HG02610 (cell line): Measurements from ENCODE around the gene MRPS23.
"Not testable (repeated sequence)": the region's sequence is repeated elsewhere in the genome, so short reads cannot be mapped to it uniquely, and the experiment has no call there.

Experiments used
- ATAC-seq: cut with Tn5 transposase; IDR thresholded peaks from one replicate; pipeline ENCODE4 v1.9.1; 2021; ENCODE audit warnings: mild to moderate bottlenecking, moderate library complexity; ENCODE audit not compliant: unreplicated experiment

The MRPS23 gene

DNA sequence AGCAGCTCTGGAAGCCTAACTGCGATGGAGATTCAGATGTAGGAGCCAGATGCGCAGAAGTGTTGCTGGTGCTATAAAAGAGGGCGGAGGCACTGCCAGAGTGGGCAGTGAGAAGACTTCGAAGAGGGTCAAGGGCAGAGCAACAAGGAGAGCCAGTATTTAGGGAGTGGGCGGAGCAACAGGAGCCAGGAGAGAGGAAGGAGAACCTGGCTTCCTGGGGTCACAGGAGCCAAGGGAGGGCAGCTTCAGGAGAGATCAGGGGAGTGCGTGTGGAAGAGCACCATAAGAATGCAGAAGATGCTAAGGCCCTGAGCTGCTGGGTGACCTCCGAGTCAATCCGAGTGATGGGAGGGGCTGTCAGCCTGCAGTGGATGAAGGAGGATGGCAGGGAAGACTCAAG, 14.4 kb upstream of the MRPS23 start:
- ATAC-seq = no peak

DNA sequence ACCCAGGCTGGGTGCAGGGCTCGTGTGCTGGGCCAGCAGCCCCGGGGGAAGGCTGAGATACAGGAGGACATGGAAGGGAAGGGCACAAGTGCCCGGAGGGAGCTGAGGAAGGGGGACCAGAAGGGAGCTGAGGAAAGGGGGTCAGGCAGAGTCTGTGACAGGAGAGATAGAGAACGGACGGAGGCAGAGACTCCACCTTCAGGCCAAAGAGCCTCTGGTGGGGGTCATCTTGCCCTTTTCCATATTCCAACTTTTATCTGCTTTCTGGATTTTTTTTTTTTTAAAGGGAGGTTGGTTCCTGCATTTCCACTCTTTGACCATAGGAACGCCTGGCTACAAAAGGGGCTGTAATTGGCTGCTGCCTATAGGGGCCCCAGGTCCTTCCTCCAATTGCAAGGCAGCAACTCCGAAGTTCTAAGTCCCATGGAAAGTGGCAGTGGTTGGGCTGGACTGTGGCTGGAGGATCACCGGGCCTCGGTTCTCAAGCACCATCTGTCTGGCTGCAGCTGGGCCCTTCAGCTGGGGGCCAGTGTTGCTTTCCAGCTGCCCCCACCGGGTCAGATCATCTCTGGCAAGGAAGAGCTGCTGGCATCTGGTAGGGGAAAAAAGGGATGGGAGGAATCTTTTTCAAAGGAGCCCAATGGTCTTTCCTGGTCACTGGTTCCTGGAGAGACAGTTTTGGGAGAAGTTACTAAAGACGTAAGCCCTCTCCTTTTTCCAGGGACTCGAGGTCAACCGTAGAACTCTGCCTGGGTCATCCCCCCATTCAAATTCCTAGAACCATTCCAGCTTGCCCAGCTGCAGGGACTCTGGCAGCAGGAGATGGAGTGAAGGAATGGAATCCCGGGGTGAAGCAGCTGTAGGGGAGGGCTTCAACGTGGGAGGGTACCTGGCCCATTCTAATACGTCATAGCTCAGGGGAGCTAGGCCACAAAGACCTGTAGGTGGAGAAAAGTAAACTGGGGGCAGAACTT, 13.1 kb upstream of the MRPS23 start:
- ATAC-seq = no peak

DNA sequence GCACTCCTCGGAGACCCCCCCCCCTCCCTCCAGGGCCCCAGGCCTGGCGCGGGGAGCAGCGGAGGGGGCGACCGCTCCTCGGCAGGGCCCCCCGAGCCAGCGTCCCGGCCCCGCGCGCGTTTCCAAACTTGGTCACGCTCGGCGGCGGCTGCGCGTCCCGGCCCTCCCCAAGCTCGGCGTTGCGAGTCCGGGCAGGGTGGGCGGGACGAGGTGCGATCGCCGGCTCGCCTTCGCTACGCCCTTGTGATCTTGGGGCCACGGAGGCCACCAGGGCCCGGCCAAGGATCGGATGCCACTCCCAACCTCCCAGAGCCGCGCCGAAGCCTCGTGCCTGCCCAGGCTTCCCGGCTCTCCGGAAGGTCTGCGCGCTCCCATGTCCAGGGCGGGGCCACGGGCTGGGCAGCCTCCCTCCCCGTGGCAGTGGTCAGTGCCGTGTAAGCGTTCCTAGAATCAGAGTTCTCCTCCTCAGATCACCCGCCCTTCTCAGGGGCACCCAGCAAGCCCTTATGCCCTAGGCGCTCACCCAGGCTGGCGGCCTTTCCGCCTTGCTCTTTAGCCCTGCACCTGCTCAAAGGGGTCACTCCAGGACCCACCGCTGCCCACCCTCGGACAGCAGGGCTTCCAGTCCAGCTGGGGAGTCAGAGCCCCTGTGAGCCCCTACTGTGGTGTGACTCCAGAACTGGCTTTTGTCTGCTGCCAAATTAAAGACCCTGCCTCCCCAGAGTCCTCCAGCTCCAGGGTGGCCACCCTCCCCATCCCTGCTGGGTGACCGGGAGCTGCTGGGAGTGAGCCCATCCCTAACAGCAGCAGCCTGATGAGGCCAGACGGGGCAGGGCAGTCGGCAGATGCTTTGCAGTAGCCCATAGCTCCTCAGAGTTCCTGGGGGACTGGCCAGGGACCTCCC, 12.2 kb upstream of the MRPS23 start:
- no peak for ATAC-seq

DNA sequence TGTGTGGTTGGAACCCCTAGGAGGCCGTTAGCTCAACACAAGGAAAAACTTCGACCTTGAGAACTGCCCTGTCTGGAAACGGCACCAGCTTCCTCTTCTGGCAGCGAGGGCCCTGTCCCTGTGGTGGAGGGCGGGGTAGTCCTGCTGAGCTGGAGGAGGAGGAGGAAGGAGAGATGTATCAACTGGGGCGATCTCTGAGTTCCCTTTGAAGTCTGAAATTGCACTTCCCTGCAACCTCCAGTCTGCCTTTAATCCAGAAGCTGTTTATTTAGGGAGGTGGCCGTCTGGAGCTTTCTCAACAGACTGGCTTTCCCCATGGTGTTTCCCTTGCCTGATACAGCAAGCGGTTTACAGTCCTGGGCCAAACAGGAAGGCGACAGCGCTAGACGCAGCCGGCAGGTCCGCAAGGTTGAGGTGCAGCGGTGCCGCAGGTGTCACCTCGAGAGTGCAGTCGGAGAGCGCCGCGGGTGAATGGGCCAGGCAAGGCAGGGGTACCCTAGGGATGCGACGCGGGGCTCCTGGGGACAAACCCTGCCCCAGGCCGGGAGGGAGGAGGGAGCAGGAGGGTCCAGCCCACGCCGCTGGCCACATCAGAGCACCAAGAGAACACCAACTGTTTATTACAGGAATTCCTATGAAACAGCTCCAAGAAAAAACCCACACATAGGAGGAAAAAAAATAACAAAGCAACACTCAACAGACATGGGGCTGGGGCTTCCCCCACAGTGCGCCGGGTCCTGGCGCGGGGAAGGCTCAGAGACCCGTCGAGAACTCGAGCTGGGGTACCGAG, 11.4 kb upstream of the MRPS23 start:
- no peak for ATAC-seq

DNA sequence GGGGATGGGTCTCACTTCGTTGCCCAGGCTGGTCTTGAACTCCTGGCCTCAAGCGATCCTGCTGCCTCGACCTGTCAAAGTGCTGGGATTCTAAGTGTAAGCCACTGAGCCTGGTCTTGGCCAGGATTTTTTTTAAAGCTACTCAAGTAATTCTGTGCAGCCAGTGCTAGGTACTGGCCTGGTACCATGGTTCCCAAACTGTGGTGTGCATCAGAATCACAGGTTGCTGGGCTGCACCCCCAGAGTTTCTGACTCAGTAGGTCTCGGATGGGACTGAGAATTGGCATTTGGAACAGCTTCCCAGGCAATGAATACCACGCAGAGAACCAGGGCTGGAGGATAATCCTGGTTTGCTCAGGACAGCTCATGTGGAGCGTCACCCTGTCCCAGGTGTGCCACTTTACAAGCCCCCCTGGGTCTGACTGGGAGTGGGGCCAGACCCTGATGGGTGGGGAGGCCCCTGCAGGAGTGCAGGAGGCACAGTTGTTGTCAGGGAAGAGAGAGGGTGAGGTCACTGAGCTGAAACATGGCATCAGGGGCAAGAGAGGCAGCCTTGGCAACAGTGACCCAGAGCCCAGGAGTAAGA, 10.7 kb upstream of the MRPS23 start:
- no peak for ATAC-seq

DNA sequence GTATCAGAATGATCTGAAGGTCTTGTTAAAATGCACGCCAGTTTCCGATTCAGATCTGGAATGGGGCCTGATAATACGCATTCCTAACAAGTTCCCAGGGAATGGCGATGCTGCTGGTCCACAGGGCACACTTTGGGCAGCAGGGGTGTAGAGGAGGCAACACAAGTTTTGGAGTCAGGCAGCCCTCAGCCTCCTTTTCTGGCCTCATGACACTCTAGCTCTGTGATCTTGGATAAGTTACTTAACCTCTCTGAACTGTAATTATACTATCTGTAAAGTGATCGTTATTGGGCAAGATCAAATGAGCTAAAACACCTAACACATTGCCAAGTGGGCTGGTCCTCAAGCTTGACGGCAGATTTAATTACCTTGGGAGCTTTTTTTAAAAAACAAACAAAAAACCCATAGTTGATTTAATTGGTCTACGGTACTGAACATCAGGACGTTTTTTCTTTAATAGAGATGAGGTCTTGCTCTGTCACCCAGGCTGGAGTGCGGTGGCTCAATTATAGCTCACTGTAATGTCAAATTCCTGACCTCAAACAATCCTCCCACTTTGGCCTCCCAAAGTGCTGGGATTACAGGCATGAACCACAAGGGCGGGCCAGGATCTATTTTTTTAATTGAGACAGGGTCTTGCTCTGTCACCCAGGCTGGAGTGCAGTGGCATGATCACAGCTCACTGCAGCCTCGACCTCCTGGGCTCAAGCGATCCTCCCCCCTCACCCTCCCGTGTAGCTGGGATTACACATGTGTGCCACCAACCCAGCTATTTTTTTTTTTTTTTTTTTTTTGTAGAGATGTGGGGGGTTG, 10.0 kb upstream of the MRPS23 start:
- ATAC-seq = no peak

DNA sequence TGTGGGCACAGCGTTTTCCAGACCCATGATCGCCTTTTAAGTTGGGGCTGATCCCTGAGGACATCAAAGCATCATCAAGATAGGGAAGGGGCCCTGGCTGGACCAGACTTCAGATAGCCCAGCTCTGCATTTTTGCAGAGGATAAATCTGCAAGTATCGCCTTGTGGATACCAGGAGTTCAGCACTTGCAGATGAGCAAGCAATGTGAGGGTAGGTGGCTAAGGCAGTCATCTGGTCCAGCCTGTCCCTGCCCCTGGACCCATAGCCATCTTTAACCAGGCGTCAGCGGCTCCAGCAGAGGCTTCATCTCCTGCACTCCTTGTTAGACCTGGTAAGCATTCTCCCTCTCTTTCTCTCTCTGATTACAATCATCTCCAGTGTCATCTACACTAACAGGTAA, 9.0 kb upstream of the MRPS23 start:
- ATAC-seq = no peak

DNA sequence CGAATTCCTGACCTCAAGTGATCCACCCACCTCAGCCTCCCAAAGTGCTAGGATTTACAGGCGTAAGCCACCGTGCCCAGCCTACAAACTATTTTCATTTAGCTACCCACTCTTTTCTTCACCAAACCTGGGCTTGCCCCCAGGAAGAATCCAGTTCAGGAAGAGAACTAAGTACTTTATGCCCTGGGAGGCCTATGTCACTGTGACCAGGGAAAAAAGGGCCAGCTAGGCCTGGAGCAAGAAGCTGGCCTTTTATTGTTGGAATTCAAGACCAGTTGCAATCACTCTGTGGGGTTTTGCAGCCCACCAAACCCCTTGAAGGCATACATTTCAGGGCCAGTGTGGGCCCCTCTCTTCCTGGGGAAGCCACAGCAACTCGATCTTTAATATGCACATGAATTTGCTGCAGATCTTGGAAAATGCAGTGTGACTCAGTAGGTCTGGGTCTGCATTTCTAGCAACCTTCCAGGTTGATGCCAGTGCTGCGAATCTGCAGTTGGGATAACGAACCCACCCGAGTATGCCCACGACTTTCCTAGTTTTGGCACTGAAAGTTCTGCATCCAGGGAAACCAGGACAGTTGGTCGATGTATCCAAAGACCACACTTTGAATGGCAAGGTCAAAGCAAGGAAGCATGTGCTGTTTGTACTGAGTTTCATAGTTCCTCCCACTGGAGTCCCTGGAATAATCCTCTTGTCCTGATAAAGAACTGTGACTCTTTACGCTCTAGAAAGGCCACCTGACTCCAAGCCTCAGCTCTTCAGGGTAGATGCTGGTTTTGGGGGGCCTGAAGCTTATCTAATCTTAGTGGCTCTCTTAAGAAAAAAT, 7.2 kb upstream of the MRPS23 start:
- no peak for ATAC-seq

DNA sequence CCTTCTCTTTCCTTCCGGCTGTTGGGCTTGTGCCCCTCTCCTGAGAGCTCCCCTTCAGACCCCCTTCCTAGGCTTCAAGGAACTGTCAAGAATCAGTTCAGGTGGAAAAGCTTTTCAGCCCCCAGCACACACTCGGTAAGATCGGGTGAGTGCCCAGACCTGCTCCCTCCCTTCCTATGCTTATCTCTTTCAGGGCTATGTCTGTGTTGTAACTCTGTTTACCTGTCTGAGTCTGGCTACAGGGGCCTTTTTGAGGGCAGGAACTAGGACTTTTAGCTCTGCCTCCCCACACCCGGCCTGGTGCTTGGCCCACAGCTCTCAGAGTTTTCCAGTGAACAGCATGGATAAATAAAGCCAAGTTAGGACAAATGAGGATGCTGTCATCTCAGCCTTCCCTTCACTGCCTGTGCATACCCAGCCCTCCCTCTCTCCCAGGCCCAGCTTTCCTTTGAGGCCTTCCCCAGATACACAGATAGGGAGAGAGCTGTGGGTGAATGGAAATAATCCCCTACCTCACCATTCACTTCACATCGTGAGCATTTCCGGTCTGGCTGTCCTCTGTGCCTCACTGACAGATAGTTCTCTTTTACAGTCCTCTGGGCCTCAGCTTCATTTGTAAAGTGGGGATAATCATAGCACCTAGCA, 5.7 kb upstream of the MRPS23 start:
- ATAC-seq = no peak

DNA sequence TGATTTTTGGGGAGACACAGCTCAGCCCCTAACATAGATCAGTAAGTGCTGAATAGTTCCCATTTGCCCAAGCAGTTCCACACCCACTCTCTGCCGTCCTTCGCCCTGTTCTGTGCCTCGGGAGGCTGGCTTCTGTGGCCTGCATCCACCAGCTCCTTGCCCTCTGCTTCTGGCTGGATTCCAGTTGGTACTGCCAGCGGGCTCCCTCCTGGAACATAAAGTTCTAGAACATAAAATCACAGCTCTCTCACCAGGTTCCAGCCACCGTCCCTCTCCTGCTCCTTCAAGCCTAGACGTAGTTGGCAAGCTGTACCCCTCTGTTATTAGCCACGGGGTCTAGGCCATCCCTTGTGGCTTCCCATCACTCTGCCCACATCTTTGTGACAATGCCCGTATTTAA, 3.9 kb upstream of the MRPS23 start:
- no peak for ATAC-seq

DNA sequence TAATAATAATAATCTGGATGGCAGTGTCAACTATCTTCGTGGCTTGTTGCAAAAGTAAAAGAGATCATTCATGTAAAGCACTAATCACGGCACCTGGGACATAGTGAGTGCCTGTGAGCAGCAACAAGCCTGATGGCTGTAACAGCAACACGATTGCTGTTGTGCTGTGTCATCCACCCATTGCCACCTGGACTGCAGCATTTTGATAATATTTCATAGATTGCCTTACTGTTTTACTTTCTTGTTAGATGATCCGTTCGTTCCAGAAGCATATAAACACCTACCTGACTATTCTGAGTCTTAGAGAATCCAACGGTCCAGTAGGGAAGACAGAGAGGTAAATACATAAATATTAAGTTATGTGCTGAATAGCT, 3.1 kb upstream of the MRPS23 start:
- no peak for ATAC-seq

DNA sequence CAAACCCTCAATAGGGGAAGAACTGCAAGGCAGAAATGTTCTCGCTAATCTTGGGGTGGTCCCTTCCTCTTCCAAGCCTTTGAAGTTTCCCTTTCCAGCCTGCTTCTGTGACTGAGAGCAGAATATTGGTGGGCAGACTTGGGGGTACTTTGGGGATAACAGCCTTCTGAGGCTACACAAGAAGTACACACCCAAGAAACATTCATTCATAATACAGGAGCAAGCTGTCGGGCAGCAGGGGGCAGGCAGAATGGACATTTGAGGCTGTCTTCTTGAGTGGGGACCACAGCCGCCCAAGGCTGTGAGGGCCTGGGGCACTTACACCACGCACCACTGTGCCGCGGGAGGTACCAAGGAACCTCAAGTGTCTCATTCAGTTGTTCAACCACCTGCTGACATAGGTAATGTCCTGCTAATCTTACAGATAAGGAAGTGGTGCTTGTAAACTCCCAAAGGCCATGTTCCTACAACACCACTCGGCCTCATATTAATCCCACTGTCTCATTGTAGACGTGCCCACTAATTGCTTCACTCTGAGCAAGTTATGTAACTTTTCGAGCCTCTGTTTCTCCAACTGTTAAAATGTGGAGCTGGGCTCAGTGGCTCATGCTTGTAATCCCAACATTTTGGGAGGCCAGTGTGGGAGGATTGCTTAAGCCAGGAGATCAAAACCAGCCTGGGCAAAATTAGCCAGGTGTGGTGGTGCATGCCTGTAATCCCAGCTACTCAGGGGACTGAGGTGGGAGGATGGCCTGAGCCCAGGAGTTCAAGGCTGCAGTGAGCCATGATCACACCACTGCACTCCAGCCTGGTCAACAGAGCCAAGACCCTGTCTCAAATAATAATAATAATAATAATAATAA, 2.5 kb upstream of the MRPS23 start:
- ATAC-seq = no peak

DNA sequence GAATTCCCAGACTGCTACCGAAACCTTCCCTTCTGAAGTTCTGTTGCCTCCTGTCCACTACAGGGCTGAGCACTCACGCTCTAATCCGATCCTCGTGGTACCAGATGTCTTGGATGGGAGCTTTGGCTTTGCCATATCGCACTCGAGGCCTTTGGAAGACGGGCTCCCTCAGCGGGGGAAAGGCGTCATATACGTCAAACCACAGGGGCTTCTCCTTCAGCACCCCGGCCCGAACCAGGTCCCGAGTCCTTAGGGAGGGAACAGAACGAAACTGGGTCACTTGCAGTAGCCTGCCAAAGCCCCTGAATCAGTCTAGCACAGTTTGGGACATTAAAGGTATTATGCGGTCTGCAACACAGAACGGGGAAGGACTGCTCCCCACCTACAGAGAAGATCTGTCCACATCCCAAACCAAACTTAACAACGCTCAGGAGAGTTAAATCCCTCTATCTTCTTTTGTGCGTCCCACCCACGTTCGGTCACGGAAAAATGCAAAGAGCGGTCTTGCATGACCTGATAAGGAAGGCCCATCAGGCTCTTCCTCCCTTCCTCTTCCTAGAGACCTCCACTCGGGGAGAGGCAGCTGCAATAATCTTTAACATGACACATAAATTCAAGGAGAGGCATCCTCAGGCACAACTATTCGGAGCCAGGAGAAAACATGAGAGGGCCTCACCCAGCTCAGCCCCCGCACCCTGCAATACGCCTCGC, 526 bp downstream of the MRPS23 start:
- no peak for ATAC-seq

DNA sequence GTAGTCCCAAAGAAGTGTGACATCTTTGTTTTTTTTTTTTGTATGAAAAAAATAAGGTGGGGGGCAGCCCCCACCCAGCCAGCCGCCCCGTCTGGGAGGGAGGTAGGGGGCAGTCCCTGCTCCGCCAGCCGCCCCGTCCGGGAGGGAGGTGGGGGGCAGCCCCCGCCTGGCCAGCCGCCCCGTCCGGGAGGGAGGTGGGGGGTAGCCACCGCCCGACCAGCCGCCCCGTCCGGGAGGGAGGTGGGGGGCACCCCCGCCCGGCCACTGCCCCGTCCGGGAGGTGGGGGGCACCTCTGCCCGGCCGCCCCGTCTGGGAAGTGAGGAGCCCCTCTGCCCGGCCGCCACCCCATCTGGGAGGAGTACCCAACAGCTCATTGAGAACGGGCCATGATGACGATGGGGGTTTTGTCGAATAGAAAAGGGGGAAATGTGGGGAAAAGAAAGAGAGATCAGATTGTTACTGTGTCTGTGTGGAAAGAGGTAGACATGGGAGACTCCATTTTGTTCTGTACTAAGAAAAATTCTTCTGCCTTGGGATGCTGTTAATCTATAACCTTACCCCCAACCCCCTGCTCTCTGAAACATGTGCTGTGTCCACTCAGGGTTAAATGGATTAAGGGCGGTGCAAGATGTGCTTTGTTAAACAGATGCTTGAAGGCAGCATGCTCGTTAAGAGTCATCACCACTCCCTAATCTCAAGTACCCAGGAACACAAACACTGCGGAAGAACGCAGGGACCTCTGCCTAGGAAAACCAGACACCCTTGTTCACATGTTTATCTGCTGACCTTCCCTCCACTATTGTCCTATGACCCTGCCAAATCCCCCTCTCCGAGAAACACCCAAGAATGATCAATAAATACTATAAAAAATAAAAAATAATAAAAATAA, 3.5 kb downstream of the MRPS23 start:
- ATAC-seq = not testable (repeated sequence)

DNA sequence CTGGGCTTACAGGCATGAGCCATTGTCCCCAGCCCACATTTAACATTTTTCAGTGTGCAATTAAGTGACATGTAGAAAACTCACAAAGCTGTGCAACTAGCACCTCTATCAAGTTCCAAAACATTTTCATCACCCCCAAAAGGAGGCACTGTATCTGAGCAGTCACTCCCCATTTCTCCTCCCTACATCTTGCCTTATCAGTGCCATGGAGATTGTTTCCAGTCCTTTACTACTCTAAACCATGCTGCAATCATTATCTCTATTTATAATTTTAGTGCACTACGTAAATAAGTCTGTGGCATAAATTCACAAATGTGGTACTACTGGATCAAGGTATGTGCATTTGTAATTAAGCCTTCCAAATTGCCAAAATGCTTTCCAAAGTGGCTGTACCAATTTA, 7.6 kb downstream of the MRPS23 start:
- ATAC-seq = no peak

DNA sequence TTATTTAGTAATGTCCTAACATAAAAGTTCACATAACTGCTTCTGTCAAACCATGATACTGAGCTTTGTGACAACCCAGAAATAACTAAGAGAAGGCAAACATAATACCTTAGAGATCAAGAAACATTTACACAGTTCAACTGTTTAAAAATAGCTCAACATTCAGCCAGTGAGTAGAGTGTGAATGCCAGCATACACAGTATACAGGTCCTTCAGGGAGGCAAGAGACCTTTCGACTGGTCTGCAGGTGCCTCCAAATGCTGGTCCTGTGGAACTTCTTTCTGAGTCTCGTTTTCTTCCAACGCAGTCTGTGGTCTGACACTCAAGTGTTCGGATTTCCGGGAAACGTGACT, 10.3 kb downstream of the MRPS23 start:
- no peak for ATAC-seq
